ENCODE results near the gene TCFL5. TPM values are rescaled to one million over a fixed set of nuclear protein-coding genes. Genes with fewer than 3 reads are reported as not detected.

Gene TCFL5
- total RNA-seq, 4 donors from 2014 or later: 12.3 to 29.7 (median 18.8) TPM

GRCh38 chr20:62812907-62813200 lies 48.8 kb downstream of the TCFL5 start:
- 97% methylated on average over 11 of the region's 11 CpGs for WGBS
- intact Hi-C loops (cut with DNase I): no loop called here
- Histone ChIP-seq H3K9me3 (no peaks in the 10 kb centered on the region), H3K27me3 (peaks cover 4 to 39% (median 29%) of the 10 kb centered on the region in 4 donors), H3K4me3 (no peak overlapping the region), H3K36me3 (peaks cover 49 to 64% (median 62%) of the 10 kb centered on the region in 4 donors), H3K4me1 (peaks cover 21 to 44% (median 41%) of the 10 kb centered on the region in 4 donors), H3K27ac (replicated peaks in 1 of 4) (no peak overlapping the region)
- no peak for TF ChIP-seq POLR2A (IDR thresholded peaks at IDR 0.05; ENCODE audit: low read depth)
- TF ChIP-seq EP300 (IDR thresholded peaks at IDR 0.05): no peak
- no peak for TF ChIP-seq CTCF (IDR thresholded peaks at IDR 0.05)
- peak in 1 of 2 donors; percentile 22 for TF ChIP-seq POLR2AphosphoS5 (IDR thresholded peaks at IDR 0.05)
- no peak for DNase-seq (ENCODE audit: extremely low spot score)

GRCh38 chr20:62812181-62812906 lies 49.3 kb downstream of the TCFL5 start:
- Histone ChIP-seq H3K4me3 (no peak overlapping the region), H3K27ac (replicated peaks in 1 of 4) (no peak overlapping the region), H3K36me3 (peaks cover 54 to 70% (median 67%) of the 10 kb centered on the region in 4 donors), H3K9me3 (no peaks in the 10 kb centered on the region), H3K27me3 (peaks cover 4 to 34% (median 25%) of the 10 kb centered on the region in 4 donors), H3K4me1 (peaks cover 19 to 44% (median 41%) of the 10 kb centered on the region in 4 donors)
- DNase-seq (ENCODE audit: extremely low spot score): no peak
- 87% methylated on average over 21 of the region's 43 CpGs for WGBS
- no peak for TF ChIP-seq CTCF (IDR thresholded peaks at IDR 0.05)
- no peak for TF ChIP-seq POLR2A (IDR thresholded peaks at IDR 0.05; ENCODE audit: low read depth)
- intact Hi-C loops (cut with DNase I): no loop called here

- Histone ChIP-seq H3K4me1 (peaks cover 23 to 44% (median 41%) of the 10 kb centered on the region in 4 donors), H3K36me3 (peaks cover 55 to 76% (median 72%) of the 10 kb centered on the region in 4 donors), H3K27me3 (peaks cover 4 to 28% (median 21%) of the 10 kb centered on the region in 4 donors), H3K27ac (replicated peaks in 1 of 4) (no peak overlapping the region), H3K9me3 (no peaks in the 10 kb centered on the region), H3K4me3 (no peak overlapping the region)
- TF ChIP-seq EP300 (IDR thresholded peaks at IDR 0.05) (no peak), CTCF (IDR thresholded peaks at IDR 0.05) (no peak), POLR2A (IDR thresholded peaks at IDR 0.05; ENCODE audit: low read depth) (no peak), POLR2AphosphoS5 (IDR thresholded peaks at IDR 0.05) (no peak)
- no peak for DNase-seq (ENCODE audit: extremely low spot score)
- intact Hi-C loops (cut with DNase I): no loop called here
- no CpG with 5 or more reads among the region's 10 CpGs for WGBS
Observed at GRCh38 chr20:62811720-62812119, 49.9 kb downstream of the TCFL5 start.

GRCh38 chr20:62811320-62811719 lies 50.3 kb downstream of the TCFL5 start:
- Histone ChIP-seq H3K27ac (replicated peaks in 1 of 4) (no peak overlapping the region), H3K4me1 (peaks cover 23 to 44% (median 41%) of the 10 kb centered on the region in 4 donors), H3K4me3 (no peak overlapping the region), H3K9me3 (no peaks in the 10 kb centered on the region), H3K27me3 (peaks cover 4 to 24% (median 18%) of the 10 kb centered on the region in 4 donors), H3K36me3 (peaks cover 55 to 76% (median 72%) of the 10 kb centered on the region in 4 donors)
- TF ChIP-seq CTCF (IDR thresholded peaks at IDR 0.05) (no peak), EP300 (IDR thresholded peaks at IDR 0.05) (no peak), POLR2AphosphoS5 (IDR thresholded peaks at IDR 0.05) (no peak), POLR2A (IDR thresholded peaks at IDR 0.05; ENCODE audit: low read depth) (no peak)
- no peak for DNase-seq (ENCODE audit: extremely low spot score)
- intact Hi-C loops (cut with DNase I): no loop called here
- WGBS: 88% methylated on average over 12 of the region's 21 CpGs
